Measurements from ENCODE around the gene SMIM45.

SMIM45 gene

DNA sequence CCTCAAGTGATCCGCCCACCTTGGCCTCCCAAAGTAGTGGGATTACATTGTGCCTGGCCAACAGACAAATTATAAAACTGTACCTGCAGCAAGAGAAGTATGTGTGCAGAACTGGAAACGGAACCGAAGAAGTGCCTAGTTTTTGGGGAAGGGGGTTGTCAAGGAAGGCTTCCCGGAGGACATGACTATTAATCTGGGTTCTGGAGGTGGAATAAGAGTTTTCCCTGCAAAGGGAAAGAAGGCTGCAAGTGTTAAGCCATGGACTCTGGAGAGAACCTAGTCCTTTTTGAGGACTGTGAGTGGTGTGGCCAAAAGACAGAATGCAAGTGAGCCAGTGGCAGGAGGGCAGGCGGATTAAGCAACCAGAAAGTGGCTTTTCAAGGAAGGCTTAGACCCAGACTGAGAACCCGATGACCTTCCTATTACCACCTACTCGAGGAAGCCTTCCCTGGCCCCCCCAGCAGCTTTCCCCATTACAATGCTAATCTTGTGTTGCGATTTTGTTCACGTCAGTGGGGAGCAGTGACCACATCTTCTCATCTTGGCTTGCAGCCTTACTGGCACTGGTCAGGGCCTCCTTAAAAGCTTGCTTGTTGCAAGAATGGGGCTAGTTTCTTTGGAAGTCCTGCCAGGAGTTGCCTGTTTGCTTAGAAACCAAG lies 11.6 kb downstream of the SMIM45 start:
- POLR2A ChIA-PET: interaction anchor here (0.7 kb wide), 1 partner anchor 17 kb away, joined by 3 read pairs; the partner anchor contains the start of gene CENPM
- Mint-ChIP-seq H3K27me3 (no peaks in the 10 kb centered on the region), H3K4me3 (no peak overlapping the region), H3K9me3 (no peaks in the 10 kb centered on the region), H3K27ac (no peak overlapping the region), H3K4me1 (ENCODE audit: low read depth) (peaks cover 7% of the 10 kb centered on the region), H3K36me3 (no peaks in the 10 kb centered on the region)
- intact Hi-C loops (cut with micrococcal nuclease): no loop called here
- no peak for DNase-seq
- CTCF ChIA-PET: interaction anchor here (1.0 to 4.6 kb wide), 4 partner anchors 267 to 480 kb away, joined by 3 to 33 read pairs (median 6); no protein-coding TSS in a partner anchor

DNA sequence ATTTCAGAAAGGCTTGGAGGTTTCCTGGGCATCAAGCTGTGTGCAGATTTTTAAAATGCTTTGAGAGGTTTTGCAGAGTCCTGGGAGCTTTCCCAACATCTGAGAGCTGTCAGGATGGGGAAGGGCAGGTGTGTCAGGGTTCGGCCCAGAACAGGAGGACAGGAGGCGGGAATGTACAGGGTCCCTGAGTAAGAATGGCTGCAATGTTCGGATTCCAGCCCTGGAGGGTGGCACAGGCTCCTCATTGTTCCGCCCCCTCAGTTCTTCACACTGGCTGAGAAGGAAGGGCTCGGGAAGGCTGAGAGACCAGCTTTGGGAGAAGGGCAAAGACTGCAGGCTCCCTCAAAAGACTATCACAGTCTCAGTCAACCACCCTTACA lies 12.2 kb downstream of the SMIM45 start:
- intact Hi-C loops (cut with micrococcal nuclease): no loop called here
- ChIA-PET CTCF (interaction anchor here (0.6 to 4.6 kb wide), 6 partner anchors 40 to 480 kb away, joined by 3 to 33 read pairs (median 3); no protein-coding TSS in a partner anchor), POLR2A (interaction anchor here (0.7 kb wide), 1 partner anchor 17 kb away, joined by 3 read pairs; the partner anchor contains the start of gene CENPM)

DNA sequence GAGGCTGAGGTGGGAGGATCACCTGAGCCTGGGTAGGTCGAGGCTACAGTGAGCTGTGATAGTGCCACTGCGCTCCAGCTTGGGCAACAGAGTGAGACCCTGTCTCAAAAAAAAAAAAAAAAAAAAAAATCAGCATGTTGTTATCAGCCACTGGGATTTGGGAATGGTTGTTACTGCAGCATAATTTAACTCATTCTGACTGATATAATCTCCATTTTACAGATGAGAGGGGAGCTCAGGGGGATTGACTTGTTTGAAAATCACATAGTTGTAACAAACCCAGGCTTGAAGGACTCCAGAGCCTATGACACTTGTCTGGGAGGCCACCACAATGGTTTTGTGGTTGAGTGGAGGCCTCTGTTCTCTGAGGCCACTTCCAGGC lies 14.3 kb downstream of the SMIM45 start:
- POLR2A ChIA-PET: no interaction called here
- Mint-ChIP-seq H3K9me3 (no peaks in the 10 kb centered on the region), H3K27ac (no peak overlapping the region), H3K27me3 (peaks cover 3% of the 10 kb centered on the region), H3K36me3 (no peaks in the 10 kb centered on the region), H3K4me3 (no peak overlapping the region), H3K4me1 (ENCODE audit: low read depth) (peaks cover 7% of the 10 kb centered on the region)
- CTCF ChIA-PET: interaction anchor here (0.6 to 4.6 kb wide), 14 partner anchors 8 to 507 kb away, joined by 3 to 33 read pairs (median 4); partner anchors contain the start of genes NAGA and NDUFA6
- DNase-seq: no peak
- intact Hi-C loops (cut with micrococcal nuclease): loop anchor here (1.0 to 5.0 kb wide), 3 partner anchors 106 to 471 kb away; partner anchors contain the start of genes NAGA, NDUFA6 and PHETA2

More for the DNA sequence above, 12.2 kb downstream of the SMIM45 start:
- H3K27me3 Mint-ChIP-seq: no peaks in the 10 kb centered on the region
- DNase-seq: no peak
- H3K36me3 Mint-ChIP-seq: no peaks in the 10 kb centered on the region
- H3K4me1 Mint-ChIP-seq (ENCODE audit: low read depth): peaks cover 7% of the 10 kb centered on the region
- no peak overlapping the region for H3K27ac Mint-ChIP-seq
- no peaks in the 10 kb centered on the region for H3K9me3 Mint-ChIP-seq
- no peak overlapping the region for H3K4me3 Mint-ChIP-seq

DNA sequence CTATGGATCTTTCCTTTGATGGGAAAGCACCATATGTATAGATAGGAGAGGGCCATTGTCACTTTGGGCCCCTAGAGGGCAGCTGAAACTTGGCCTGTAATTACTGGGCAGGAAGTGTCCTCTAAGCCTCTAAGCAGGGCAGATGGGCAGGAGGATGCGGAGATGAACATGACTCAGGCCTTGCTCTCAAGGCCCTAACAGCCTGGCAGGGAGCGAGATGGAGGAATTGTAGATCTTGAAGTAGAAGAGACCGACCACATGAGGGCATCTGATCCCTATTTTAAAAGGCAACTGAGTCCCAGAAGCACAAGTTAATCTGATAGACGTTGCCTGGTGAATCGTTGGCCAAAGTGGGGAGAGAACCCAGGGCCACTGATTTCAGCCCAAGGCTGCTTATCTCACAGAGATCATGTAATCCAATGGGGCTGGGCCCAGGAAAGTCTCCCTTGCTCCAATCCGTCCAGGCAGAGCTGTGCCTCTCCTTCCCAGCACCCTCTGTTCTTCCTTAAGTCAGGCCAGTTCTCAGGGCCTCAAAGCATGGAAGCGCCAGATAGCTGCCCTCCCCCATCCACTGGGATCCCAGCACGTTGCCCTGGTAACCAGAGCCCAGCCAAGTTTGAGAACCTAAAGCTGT lies 14.8 kb downstream of the SMIM45 start:
- intact Hi-C loops (cut with micrococcal nuclease): loop anchor here (1.0 to 5.0 kb wide), 3 partner anchors 106 to 471 kb away; partner anchors contain the start of genes NAGA, NDUFA6 and PHETA2
- POLR2A ChIA-PET: no interaction called here
- no peaks in the 10 kb centered on the region for H3K36me3 Mint-ChIP-seq
- peak; percentile 63 for DNase-seq
- H3K27ac Mint-ChIP-seq: peak overlapping the region; percentile 2
- no peak overlapping the region for H3K4me3 Mint-ChIP-seq
- CTCF ChIA-PET: interaction anchor here (0.7 to 4.6 kb wide), 15 partner anchors 8 to 507 kb away, joined by 3 to 33 read pairs (median 4); partner anchors contain the start of gene NDUFA6
- peaks cover 7% of the 10 kb centered on the region for H3K4me1 Mint-ChIP-seq (ENCODE audit: low read depth)
- no peaks in the 10 kb centered on the region for H3K9me3 Mint-ChIP-seq
- H3K27me3 Mint-ChIP-seq: peaks cover 3% of the 10 kb centered on the region

DNA sequence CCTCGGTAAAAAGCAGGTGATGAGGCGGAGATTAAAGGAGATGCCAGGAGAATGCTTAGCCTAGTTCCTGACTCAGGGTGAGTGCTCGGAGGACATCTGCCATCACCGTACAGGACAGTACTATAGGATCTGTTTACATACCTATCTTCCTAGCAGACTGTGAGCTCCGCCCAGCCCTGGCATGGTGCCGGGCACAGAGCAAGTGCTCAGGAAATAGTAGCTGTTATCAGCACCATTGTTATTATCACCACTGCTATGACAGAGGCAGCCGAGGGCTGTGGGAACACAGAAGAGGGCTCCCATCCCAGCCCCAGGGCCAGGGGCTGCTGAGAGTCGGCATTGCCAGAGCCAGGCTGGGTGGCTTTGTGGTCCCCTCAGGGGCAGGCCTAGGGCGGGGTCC lies 16.7 kb downstream of the SMIM45 start:
- intact Hi-C loops (cut with micrococcal nuclease): loop anchor here (5.0 kb wide), 1 partner anchor 104 kb away; the partner anchor contains the start of genes NAGA and PHETA2
- no peak overlapping the region for H3K27ac Mint-ChIP-seq

DNA sequence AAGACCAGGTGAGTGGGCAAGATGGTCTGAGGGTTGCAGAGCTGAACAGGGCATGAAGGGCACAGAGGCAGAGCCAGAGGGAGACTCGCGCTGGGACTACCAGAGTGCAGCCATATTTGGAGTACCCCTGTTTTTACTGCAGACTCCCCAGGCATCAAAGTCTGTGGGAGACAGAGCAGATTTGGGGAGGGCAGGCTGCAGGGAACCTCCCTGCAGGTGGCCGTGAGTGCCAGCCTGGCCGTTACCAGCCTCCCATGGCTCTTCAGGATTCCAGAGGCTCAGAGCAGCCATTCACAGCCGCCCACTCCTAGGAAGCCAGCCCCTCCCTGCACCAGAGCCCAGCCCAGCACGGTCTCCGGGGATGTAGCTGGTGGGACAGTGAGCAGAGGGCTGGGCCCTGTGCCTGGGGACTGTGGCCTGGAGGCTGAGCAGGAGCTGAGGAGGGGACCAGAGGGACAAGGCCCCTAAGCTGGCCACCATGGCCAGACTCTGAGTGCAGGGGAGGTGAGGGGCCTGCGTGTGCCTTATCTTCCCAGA lies 17.2 kb downstream of the SMIM45 start, which contains the start of gene SEPTIN3:
Gene SEPTIN3, plus strand, starts transcription at position 334 of the 537 bp plus-strand sequence. CDS start 2,050 bp downstream, outside the sequence.
- ChIA-PET POLR2A (interaction anchor here (1.4 kb wide), 1 partner anchor 121 kb away, joined by 3 read pairs; the partner anchor contains the start of gene NDUFA6), CTCF (interaction anchor here (1.4 to 4.0 kb wide), 2 partner anchors 11 to 121 kb away, joined by 3 to 28 read pairs; partner anchors contain the start of gene NDUFA6)
- no peaks in the 10 kb centered on the region for H3K9me3 Mint-ChIP-seq
- no peak within 1 kb of the TSS for H3K27ac Mint-ChIP-seq
- H3K27me3 Mint-ChIP-seq: peaks cover 9% of the 10 kb centered on the region
- DNase-seq: no peak
- intact Hi-C loops (cut with micrococcal nuclease): loop anchor here (5.0 kb wide), 1 partner anchor 103 kb away; the partner anchor contains the start of genes NAGA and PHETA2
- H3K36me3 Mint-ChIP-seq: no peaks in the 10 kb centered on the region
- no peak within 1 kb of the TSS for H3K4me3 Mint-ChIP-seq
- H3K4me1 Mint-ChIP-seq (ENCODE audit: low read depth): peaks cover 9% of the 10 kb centered on the region

More for the DNA sequence above, 16.7 kb downstream of the SMIM45 start:
- POLR2A ChIA-PET: interaction anchor here (1.4 kb wide), 1 partner anchor 122 kb away, joined by 3 read pairs; the partner anchor contains the start of gene NDUFA6
- CTCF ChIA-PET: interaction anchor here (1.1 to 4.0 kb wide), 6 partner anchors 9 to 505 kb away, joined by 3 to 28 read pairs (median 8); partner anchors contain the start of gene NDUFA6
- H3K27me3 Mint-ChIP-seq: peaks cover 8% of the 10 kb centered on the region
- H3K4me3 Mint-ChIP-seq: no peak overlapping the region
- no peak for DNase-seq
- no peaks in the 10 kb centered on the region for H3K9me3 Mint-ChIP-seq
- no peaks in the 10 kb centered on the region for H3K36me3 Mint-ChIP-seq
- peaks cover 7% of the 10 kb centered on the region for H3K4me1 Mint-ChIP-seq (ENCODE audit: low read depth)

DNA sequence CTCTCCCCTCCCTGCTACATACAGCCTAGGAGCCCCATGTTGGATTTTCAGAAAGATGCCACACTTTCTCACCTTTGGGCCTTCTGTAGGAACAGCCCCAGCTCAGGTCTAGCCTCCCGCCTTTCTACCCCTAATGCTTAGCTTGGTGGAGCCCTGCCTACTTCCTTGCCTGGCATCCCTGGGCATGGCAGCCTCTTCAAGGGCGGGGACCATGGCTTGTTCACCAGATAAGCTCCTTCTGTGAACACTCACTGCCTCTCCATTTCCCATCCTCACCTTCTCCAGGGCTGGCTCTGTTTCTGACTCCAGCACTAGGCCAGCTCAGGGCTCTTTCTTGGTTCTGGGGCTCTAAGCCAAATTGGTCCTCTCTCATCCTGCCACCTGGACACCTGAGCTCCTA lies 18.7 kb downstream of the SMIM45 start:
- no peaks in the 10 kb centered on the region for H3K36me3 Mint-ChIP-seq
- H3K9me3 Mint-ChIP-seq: no peaks in the 10 kb centered on the region
- ChIA-PET POLR2A (interaction anchor here (1.3 kb wide), 1 partner anchor 100 kb away, joined by 3 read pairs; the partner anchor contains the start of gene NAGA), CTCF (interaction anchor here (0.5 to 1.4 kb wide), 3 partner anchors 11 to 474 kb away, joined by 3 to 4 read pairs (median 3); no protein-coding TSS in a partner anchor)
- no peak for DNase-seq
- no peak overlapping the region for H3K4me3 Mint-ChIP-seq
- H3K27ac Mint-ChIP-seq: no peak overlapping the region
- intact Hi-C loops (cut with micrococcal nuclease): no loop called here
- peaks cover 20% of the 10 kb centered on the region for H3K4me1 Mint-ChIP-seq (ENCODE audit: low read depth)
- peaks cover 17% of the 10 kb centered on the region for H3K27me3 Mint-ChIP-seq

DNA sequence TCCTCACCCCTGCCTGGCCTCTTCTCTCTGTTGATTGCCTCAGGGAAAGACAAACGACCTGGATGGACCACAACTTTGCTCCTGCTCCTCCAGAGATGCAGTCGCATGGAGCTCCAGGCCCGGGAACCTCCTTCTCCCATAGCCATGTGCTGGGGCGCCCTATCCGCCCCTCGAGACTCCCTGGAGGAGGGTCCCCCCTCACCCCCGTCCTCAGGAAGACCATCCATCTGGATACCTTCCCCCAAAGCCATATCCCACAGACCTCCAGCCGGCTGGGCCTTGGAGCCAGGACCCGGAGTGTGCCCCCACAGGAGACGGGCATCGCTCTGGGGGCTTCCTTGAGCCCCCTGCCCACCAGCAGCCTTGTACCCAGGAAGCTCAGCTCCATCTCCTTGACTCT lies 19.5 kb downstream of the SMIM45 start:
- peaks cover 24% of the 10 kb centered on the region for H3K4me1 Mint-ChIP-seq (ENCODE audit: low read depth)
- H3K9me3 Mint-ChIP-seq: no peaks in the 10 kb centered on the region
- no peak for DNase-seq
- ChIA-PET POLR2A (interaction anchor here (1.0 to 1.3 kb wide), 2 partner anchors 99 to 120 kb away, joined by 3 read pairs; partner anchors contain the start of gene NAGA), CTCF (no interaction called here)
- no peak overlapping the region for H3K4me3 Mint-ChIP-seq
- intact Hi-C loops (cut with micrococcal nuclease): no loop called here
- no peaks in the 10 kb centered on the region for H3K36me3 Mint-ChIP-seq
- no peak overlapping the region for H3K27ac Mint-ChIP-seq
- H3K27me3 Mint-ChIP-seq: peaks cover 24% of the 10 kb centered on the region

DNA sequence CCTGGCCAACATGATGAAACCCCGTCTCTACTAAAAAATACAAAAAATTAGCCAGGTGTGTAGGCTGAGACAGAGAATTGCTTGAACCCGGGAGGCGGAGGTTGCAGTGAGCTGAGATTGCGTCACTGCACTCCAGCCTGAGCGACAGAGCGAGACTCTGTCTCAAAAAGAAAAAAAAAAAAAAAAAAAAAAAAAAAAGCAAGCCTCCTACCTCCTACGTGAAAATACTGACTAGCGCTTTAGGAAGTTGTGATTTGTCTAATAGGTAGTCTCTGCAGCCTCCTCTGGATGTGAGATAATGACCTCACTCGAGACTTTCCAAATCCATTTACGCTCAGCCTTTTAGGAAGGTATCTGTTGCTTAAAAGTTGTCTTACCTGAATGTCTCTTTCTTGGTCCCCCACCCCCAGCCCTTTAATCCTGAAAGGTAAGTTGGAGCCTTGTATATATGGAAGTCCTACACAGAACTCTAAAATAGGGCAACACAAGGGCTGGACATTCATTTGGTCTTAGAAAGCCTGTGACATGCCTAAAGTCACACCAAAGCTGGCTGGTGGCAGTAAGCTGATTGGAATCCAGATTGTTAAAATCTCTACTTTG lies 22.8 kb downstream of the SMIM45 start:
- H3K4me3 Mint-ChIP-seq: peak overlapping the region; percentile 41
- peaks cover 36% of the 10 kb centered on the region for H3K27me3 Mint-ChIP-seq
- no peaks in the 10 kb centered on the region for H3K36me3 Mint-ChIP-seq
- peak; percentile 53 for DNase-seq
- H3K9me3 Mint-ChIP-seq: no peaks in the 10 kb centered on the region
- H3K27ac Mint-ChIP-seq: no peak overlapping the region
- intact Hi-C loops (cut with micrococcal nuclease): no loop called here
- POLR2A ChIA-PET: interaction anchor here (1.3 kb wide), 1 partner anchor 115 kb away, joined by 4 read pairs; the partner anchor contains the start of gene NDUFA6
- peaks cover 20% of the 10 kb centered on the region for H3K4me1 Mint-ChIP-seq (ENCODE audit: low read depth)
- CTCF ChIA-PET: no interaction called here

DNA sequence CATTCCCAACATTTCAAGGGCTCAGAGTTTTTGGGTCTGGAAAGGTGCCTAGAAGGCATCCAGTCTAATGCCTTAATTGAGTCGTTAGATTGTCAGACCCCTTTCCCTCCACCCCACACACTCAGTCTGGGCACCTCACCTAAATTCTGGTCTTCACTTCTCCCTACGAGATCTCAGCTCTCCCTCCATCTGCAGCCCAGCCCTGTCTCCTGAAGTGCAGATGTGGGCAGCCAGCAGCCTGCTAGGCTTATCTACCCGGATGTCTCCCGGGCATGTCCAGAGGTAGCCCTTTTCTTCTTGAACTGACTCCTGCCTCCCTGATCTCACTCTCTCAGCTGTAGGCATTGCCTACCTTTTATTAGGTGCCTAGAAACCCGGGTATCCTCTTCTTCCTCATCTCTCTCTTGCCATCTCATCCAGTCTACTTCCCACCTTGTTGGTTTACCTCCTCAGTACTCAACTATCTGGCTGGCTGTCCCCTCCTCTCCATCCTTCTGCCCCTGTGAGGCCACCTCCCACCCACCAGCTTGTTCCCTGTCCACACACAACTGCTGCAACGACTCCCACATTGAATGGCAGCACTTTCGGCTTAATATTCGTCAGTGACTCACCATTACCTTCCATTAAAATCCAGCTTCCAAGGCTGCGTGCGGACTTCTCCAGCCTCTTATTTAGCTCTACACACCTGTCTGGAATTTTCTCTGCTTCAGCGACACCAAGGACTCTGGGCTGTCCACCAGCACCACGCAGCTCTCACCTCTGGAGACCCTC lies 23.5 kb downstream of the SMIM45 start:
- peak overlapping the region; percentile 60 for H3K4me3 Mint-ChIP-seq
- ChIA-PET POLR2A (interaction anchor here (1.1 to 1.3 kb wide), 2 partner anchors 94 to 115 kb away, joined by 4 to 5 read pairs; partner anchors contain the start of genes NAGA and NDUFA6), CTCF (interaction anchor here (1.1 kb wide), 1 partner anchor 9 kb away, joined by 4 read pairs; no protein-coding TSS in a partner anchor)
- peaks cover 20% of the 10 kb centered on the region for H3K4me1 Mint-ChIP-seq (ENCODE audit: low read depth)
- H3K27me3 Mint-ChIP-seq: peaks cover 32% of the 10 kb centered on the region
- no peaks in the 10 kb centered on the region for H3K36me3 Mint-ChIP-seq
- H3K27ac Mint-ChIP-seq: no peak overlapping the region
- intact Hi-C loops (cut with micrococcal nuclease): loop anchor here (2.0 kb wide), 1 partner anchor 23 kb away; the partner anchor contains the start of gene WBP2NL
- no peaks in the 10 kb centered on the region for H3K9me3 Mint-ChIP-seq
- no peak for DNase-seq
